HG03025 (cell line): ENCODE data around the gene USP38.
"Not testable (repeated sequence)": the region's sequence is repeated elsewhere in the genome, so short reads cannot be mapped to it uniquely, and the experiment has no call there.

Experiments used
- ATAC-seq: cut with Tn5 transposase; IDR thresholded peaks from one replicate; pipeline ENCODE4 v1.9.1; 2021; ENCODE audit warnings: mild to moderate bottlenecking, moderate library complexity; ENCODE audit not compliant: unreplicated experiment, low FRiP score

Gene USP38

DNA sequence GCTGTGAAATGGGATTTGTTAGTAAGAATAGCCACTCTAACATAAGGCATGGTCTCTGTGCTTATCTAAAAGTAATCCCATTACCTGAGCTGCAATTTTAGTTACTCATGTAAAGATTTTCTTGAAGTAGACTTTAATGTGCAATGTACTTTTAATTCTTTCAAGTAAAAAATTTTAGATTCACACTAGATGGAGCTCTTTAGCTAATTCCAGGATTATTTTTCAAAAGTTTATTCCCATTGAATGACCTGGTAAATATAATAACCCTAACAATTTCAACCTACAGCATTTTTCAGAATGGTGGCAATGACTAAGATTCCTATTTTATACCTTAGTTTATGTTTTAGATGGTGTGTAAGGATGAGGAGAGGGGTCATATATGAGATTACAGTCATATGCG lies 18.1 kb downstream of the USP38 start:
- no peak for ATAC-seq

DNA sequence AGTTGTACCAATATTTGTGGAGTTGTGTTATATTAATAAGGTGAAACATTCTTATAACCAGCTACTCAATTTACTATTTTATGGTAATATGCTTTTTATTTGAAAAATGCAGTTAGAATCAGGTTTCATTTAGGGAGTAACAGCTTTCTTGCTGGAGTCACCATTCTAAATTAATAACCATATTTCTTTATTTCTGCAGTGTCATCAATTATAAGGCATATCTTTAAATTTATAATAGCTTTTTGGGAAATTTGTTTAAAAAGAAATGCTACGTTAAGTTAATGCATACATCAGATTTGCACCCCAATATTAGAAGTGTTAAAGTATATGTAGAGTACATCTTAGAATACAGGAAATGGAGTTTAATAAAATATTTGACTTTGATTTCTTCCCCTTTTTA lies 18.9 kb downstream of the USP38 start:
- ATAC-seq: no peak

DNA sequence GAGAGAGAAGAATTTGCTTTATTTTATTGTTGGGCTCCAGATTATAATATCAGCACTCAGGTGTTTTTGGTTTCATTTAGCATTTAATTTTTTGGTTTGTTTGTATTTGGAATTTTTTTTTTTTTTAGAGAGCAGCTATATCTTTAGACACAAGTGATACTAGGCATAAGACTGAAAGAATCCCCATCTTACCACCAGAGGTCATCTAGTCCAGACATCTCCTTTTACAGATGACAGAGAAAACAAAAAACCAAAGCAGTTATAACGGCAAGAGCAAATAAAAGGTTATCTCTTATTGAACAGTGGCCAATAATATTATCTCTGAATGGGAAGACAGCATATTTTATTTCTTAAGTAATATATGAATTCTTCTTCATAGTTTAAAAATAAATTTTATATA lies 22.8 kb downstream of the USP38 start:
- ATAC-seq: no peak

DNA sequence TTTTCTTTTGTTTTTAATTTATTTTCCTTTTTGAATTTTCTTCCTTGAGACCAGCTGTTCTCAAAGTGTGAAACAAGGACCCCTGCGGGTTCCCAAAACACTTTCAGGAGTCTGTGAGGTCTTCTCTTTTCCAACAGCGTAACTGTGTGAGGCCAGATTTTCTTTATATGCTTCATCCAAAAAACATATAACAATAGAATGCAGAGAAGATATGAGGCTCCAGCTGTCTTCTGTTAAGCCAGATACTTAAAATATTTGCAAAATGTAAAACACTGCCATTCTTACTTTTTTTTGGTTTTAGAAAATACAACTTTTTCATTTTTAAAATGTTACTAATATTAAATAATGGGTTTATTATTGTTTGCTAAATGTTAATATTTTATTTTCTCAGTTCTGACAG lies 27.8 kb downstream of the USP38 start:
- no peak for ATAC-seq

DNA sequence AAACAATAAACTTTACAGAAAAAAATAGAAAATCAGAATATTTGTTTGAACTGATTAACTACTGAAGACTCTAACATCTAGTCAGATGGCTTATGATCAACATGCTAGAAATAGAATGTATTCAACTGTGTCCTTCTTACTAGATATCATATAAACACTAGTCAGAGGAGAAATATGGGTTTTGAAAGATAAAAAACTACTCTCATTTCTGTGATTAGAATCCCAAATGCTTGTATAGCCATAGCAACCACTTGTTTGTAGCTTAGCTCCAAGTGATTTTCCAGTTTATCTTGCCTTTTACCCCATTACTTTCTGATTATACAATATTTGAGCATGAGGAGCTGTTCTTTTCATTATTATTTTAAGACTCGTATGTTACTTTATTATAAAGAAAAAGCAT lies 31.2 kb downstream of the USP38 start:
- ATAC-seq: no peak

DNA sequence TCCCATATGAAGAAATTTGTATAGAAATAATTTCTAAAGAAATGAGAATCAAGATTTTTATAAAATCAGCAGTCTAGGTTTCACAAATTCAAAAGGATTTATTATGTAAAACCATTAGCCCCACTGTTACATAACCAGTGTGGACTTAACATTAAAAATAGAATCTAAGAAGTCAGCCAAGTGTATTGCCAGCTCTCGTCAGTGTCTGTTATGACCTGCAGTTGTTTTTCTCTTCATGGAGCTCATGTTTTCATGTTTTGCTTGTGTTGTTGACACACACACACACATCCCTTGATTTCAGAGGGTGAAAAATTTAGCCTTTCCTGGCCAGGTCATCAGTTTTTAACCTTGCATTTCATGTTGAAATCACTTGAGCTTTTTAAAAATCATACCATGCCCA lies 39.5 kb downstream of the USP38 start:
- no peak for ATAC-seq

DNA sequence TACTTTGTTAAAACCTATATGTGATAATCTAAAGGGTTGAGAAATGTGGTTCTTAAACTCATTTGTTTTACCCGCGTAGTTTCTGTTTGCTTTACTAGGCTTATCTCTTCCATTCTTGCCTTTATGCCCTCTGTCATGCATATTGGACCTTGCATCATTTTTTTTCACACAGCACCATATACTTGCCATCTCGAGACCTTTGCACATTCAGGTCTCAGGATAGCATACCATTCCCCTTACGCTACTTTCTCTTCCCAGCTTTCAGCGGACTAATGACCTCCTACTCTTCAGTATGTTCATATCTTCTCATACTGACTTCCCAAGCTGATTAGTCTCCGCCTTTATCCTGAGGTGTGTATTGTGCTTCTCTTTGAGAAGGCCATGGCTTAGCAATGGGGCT lies 40.5 kb downstream of the USP38 start:
- ATAC-seq: no peak

DNA sequence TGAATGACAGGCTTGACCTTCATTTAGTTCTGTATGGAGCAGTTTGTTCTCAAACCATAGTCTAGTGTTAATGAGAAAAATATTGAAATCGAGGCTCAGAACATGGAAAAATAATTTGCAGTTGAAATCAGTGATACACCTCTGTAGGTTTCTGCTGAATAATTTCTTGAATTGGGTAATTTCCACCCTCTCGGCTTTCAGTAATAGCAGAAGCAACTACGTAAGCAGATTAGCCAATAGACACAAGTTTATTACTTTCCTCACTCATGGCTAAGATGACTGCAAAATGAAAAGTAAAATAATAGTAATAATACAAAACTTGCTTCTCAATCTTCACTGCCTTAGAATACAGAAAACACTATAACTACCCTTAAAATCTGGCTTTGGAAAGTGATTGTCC lies 46.0 kb downstream of the USP38 start:
- no peak for ATAC-seq

DNA sequence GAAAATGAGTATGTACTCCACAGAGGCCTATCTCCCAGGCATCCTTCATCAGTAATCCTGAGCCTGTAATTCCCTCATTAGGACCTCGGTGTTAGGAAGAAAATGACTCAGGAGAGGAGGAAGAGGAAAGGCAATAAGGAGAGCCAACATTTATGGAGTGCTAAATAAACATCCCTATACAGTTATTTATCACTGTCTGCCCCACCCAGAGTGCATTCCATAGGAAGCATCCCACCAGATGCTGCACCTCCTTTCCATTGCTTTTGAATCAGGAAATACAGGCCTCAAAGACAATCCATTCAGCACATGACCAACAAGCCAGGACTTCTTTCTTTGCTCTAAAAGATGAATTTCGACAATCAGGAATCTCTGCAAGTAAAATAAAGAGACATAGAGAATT lies 47.6 kb downstream of the USP38 start:
- ATAC-seq: no peak

DNA sequence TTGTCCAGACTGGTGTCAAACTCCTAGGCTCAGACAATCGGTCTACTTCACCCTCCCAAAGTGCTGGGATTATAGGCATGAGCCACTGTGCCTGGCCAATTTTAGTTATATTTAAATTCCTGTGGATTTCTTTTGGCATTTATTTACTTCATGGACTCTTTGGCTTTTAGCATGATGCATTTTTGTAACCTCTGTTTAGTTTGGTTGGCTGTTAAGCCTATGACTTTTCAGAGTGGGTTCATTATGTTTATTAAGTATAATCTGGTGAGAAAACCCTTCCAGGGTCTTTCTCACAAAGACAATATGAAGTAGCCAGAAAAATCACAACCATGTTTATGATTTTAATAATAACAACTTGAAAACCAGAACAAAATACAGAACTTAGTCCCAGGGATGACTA lies 49.4 kb downstream of the USP38 start:
- ATAC-seq: no peak

DNA sequence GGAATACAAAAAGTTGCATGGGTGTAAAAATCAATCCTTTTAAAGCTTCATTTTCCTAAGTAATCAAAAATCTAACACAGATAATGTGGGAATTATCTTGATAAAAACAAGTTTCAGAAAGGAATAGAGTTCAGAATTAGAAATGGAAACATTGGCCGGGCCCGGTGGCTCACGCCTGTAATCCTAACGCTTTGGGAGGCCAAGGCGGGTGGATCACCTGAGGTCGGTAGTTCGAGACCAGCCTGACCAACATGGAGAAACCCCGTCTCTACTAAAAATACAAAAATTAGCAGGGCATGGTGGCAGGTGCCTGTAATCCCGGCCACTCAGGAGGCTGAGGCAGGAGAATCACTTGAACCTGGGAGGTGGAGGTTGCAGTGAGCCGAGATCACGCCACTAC lies 52.5 kb downstream of the USP38 start:
- ATAC-seq: not testable (repeated sequence)

DNA sequence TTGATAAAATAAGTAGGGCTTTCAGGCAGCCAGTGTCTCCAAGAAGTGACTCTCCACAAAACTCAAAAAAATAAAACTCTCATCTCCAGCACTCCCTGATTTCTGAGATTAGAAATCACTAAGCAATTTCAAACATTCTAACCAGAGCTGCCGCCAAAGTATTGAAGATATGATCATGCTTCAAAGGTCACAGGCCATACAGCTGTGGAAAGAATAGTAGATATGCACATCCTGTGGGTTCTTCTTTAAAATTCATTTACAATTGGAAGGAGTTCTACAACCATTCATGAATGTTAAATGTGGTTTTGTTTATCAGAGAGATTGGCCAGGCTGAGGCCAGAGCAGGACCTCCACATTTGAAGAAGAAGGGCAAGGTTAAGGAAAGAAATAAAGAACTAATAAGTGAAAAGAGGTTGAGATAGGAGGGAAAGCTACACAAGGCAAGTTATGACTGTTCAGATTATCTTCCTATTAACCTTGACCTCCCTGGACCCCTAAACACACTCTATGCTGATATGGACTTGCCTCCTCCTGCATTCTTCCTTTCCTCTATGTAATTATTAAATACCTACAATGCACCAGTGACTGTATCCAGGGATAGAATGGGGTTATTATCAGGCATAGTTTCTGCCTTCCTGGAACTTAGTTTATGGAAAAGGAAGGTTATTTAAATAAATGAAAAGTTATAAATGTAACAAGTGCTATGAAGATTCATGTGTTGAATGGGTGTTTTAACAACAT lies 56.4 kb downstream of the USP38 start:
- no peak for ATAC-seq

DNA sequence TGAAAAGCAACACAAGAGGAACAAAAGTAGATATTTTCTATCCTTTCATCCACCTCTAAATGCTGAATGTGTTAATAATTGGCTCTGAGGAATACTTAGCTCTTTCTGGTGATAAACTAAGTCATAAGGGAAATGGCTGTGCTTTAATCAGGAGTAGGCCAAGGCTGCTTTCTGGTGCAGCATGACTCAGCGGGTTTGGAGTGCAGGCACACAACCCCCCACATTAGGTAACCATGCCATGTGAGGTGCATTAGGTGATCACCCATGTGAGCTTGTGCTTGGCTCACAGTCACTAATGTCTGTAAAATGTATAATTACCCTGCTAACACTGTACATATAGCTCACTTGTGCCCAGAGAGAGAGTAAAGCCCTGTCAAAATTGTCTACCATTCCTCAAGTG lies 57.2 kb downstream of the USP38 start:
- ATAC-seq: no peak

DNA sequence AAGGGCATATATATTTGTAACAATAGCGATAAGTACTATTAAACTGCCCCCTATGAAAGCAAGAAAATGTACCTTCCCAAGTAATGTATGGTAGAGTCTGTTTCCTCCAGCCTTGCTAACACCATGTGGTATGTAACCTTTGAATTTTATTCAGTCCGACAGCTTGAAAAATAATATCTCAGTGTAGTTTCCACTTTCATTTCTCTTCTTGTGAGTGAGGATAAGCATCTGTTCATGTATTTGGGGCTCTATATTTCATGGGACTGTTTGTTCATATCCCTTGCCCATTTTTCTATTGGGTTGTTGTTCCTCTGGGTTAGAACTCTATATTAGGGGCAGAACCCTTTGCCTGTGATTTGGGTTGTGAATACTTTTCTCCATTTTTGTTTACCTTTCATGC lies 58.3 kb downstream of the USP38 start:
- no peak for ATAC-seq

DNA sequence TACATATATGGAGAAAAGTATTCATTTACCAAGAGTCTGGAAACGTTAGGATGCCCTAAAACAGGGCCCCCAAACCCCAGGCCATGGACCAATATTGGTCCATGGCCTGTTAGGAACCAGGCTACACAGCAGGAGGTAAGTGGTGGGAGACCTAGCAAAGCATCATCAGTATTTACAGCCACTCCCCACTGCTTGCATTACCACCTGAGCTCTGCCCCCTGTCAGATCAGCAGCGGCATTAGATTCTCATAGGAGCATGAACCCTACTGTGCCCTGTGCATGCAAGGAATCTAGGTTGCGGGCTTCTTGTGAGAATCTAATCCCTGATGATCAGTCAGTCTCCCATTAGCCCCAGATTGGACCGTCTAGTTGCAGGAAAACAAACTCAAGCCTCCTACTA lies 62.3 kb downstream of the USP38 start:
- ATAC-seq: no peak

DNA sequence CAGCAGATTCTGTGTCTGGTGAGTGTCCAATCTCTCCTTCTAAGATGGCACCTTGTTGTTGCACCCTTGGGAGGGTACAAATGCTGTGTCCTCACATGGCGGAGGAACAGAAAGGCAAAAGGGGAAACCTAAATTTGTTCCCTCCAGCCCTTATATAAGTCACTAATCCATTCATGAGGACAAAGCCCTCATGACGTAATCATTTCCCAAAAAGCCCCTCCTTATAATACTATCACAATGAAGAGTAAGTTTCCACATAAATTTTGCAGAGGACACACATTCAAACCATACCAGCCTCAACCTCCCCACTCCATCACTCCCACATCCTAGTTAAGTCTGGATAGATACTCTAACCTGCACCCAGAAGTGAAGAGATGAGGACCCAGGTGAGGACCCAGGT lies 63.1 kb downstream of the USP38 start:
- no peak for ATAC-seq

DNA sequence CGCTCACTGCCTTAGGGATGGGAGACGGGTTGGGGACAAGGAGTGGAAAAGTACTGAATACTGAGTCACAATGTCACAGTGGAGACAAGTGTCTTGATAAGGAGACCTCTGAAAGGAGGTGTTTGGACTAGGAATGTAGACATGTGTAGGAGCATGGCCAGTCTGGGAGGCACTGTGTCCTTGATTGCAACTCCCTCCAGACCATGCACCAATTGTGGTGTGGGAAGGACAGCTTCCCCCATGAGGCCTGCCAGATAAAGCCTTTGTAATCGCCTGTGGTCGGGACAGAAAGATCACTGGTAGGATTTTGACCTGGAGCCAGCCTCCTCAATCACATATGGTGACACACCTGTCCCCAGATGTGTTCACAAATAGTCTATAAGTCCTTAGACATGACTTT lies 64.1 kb downstream of the USP38 start:
- ATAC-seq: no peak

DNA sequence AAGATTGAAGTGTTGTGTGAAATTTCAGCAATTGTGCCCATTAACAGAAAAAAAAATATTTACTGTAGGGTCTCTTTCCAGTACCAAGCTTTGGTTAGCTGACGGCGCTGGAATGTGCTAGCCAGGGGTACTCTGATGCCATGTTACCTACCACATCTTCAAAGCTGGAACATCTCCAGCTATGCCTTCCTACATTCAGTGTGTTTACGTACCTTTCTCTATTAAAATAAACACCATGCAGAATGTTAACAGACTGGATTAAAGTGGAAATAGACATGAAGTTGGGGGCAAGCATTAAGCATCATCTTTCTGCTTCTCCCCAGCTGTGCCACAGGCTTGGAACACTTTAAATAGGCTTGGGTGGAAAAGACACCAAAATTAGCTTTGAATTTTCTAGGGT lies 65.9 kb downstream of the USP38 start:
- no peak for ATAC-seq

DNA sequence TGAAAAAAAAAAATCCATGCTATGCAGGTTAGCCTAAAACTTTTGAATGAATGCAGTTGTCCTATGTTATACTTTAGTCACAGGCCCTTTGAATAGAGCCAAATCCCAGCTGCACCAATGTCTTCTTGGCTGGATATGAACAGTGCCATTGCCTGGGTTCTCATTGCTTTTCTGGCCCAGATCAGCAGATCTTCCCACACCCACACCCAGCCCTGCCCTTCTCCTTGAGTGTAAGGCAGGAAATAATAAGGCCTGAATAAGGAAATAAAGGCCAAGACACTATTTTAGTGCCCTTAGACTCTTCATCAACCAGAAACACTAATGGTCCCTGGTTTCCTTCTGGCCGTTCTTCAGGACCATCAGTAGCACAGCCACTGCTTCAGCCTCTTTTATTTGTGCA lies 66.6 kb downstream of the USP38 start:
- no peak for ATAC-seq

DNA sequence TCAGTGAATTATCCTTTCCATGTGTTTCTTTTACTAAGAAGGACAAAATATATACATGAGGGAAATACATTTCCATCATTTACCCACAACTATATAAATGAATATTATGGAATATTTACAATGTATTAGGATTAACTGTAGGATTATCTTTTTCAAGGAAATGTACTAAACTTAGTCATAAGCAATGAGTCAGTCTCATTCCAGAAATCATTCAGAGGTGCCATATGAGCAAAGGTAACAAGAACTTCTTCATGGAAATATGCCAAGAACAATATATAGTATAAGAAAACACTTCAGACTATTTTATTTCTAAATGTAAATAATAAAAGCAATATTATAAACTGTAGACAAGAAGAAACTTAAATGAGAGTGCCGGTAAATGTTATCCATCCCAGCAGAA lies 67.1 kb downstream of the USP38 start:
- no peak for ATAC-seq

DNA sequence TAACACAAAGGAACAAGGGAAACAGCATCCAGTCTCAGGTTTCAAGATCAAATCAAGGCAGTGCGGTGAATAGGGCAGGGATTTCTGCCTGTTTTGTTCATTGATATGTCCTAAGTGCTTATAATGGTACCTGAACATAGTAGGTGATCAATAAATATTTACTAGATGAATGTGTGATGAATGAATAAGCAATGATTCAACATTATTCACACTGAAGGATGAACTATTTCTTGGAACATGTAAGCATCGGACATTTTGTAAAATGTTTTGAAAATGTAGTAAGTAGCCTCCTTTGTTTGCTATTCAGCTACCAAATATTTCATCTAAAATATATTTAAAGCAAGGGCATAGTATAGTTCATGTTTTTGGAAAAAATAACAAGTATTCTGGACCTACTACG lies 67.8 kb downstream of the USP38 start:
- no peak for ATAC-seq

DNA sequence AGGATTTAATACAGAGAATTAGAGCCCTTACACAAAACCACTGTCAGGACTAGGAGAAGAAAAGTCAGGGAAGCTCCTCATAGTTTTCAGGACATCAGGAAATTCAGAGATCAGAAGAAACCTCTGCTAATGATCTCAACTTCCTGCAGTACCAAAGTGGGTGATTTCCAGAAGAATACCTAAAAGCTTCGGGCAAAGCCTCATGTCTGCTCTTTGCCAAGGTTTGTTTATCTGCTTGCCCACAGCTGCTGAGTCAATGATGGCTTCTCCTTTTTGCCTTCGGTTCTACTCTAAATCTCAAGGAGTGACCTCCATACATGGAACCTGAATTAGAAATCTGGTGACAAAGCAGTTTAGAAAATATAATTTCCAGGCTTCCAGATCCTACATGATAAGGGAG lies 68.4 kb downstream of the USP38 start:
- ATAC-seq: no peak
